Upper lobe of right lung (tissue), 1 donor: ENCODE data around the gene FCMR. TPM values are rescaled to one million over a fixed set of nuclear protein-coding genes. Genes with fewer than 3 reads are reported as not detected.

Source experiments
- ATAC-seq: fragments of 200-7000 bp; cut with Tn5 transposase; one replicate; pipeline ENCODE4 v1.9.1; 2020; ENCODE audit warnings: mild to moderate bottlenecking, moderate library complexity
- DNase-seq: peaks from one replicate; pipeline ENCODE4 v3.0.0-alpha.2; 2020
- H3K27ac ChIP-seq: fragments of 200-600 bp; one replicate; pipeline ENCODE4 v1.8.0; 2022
- H3K27me3 ChIP-seq: fragments of 200-600 bp; one replicate; pipeline ENCODE4 v1.8.0; 2022; ENCODE audit warnings: mild to moderate bottlenecking
- H3K36me3 ChIP-seq: fragments of 200-600 bp; one replicate; pipeline ENCODE4 v1.8.0; 2022
- H3K4me1 ChIP-seq: fragments of 200-600 bp; one replicate; pipeline ENCODE4 v1.8.0; 2022
- H3K4me3 ChIP-seq: fragments of 200-600 bp; one replicate; pipeline ENCODE4 v1.8.0; 2022; ENCODE audit warnings: mild to moderate bottlenecking
- H3K9me3 ChIP-seq: fragments of 200-600 bp; one replicate; pipeline ENCODE4 v1.8.0; 2022
- CTCF ChIP-seq: fragments of 200-600 bp; IDR thresholded peaks from one replicate; pipeline ENCODE4 v1.8.0; 2022; ENCODE audit warnings: antibody characterized with exemption
- intact Hi-C: fragments of 100-400 bp; cut with DNase I; formaldehyde crosslinking; loops from one replicate; pipeline ENCODE4 v1.11.0; 2022
- total RNA-seq: library from RNA; stranded (reverse); fragmentation: NEBNext Ultra II Directional; extraction: Animal tissue kit (Norgen Biotek cat#: 25700); gene quantifications from one replicate; pipeline ENCODE4 v1.2.1, GENCODE V29; 2021
- donor health status: DM: no; HTN: yes; CAD: no; lungs with severe emphysema.

Gene FCMR
- total RNA-seq, 1 donor from 2014 or later = 12.6 TPM

GRCh38 chr1:206932177-206932576 is 10.4 kb upstream of the FCMR start:
- Histone ChIP-seq H3K27ac (no peak overlapping the region), H3K27me3 (no peaks in the 10 kb centered on the region), H3K9me3 (no peaks in the 10 kb centered on the region), H3K36me3 (no peaks in the 10 kb centered on the region), H3K4me3 (no peak overlapping the region), H3K4me1 (no peaks in the 10 kb centered on the region)
- TF ChIP-seq CTCF = no peak
- intact Hi-C loops = no loop called here
- no peak for DNase-seq
- ATAC-seq = no peak

GRCh38 chr1:206931709-206932108 is 10.0 kb upstream of the FCMR start:
- Histone ChIP-seq H3K4me3 (no peak overlapping the region), H3K4me1 (no peaks in the 10 kb centered on the region), H3K27ac (no peak overlapping the region), H3K9me3 (no peaks in the 10 kb centered on the region), H3K27me3 (no peaks in the 10 kb centered on the region), H3K36me3 (no peaks in the 10 kb centered on the region)
- intact Hi-C loops = no loop called here
- no peak for ATAC-seq
- no peak for DNase-seq
- no peak for TF ChIP-seq CTCF

- Histone ChIP-seq H3K27ac (no peak overlapping the region), H3K36me3 (no peaks in the 10 kb centered on the region)
- no peak for TF ChIP-seq CTCF
Observed at GRCh38 chr1:206930210-206930798, 8.6 kb upstream of the FCMR start.

GRCh38 chr1:206929524-206929923 is 7.8 kb upstream of the FCMR start:
- H3K4me1 ChIP-seq = peaks cover 6% of the 10 kb centered on the region
- no peaks in the 10 kb centered on the region for H3K27me3 ChIP-seq
- no peak overlapping the region for H3K27ac ChIP-seq
- ATAC-seq (no peak), DNase-seq (no peak)
- no peaks in the 10 kb centered on the region for H3K36me3 ChIP-seq
- no peak overlapping the region for H3K4me3 ChIP-seq
- intact Hi-C loops = no loop called here
- no peak for TF ChIP-seq CTCF
- H3K9me3 ChIP-seq = no peaks in the 10 kb centered on the region

More at GRCh38 chr1:206930210-206930798, 8.6 kb upstream of the FCMR start:
- intact Hi-C loops = no loop called here
- Histone ChIP-seq H3K9me3 (no peaks in the 10 kb centered on the region), H3K27me3 (no peaks in the 10 kb centered on the region), H3K4me1 (no peaks in the 10 kb centered on the region), H3K4me3 (no peak overlapping the region)
- DNase-seq (no peak), ATAC-seq (peak; percentile 42)

GRCh38 chr1:206926286-206926685 is 4.5 kb upstream of the FCMR start:
- Histone ChIP-seq H3K36me3 (no peaks in the 10 kb centered on the region), H3K9me3 (no peaks in the 10 kb centered on the region), H3K4me3 (no peak overlapping the region), H3K27me3 (no peaks in the 10 kb centered on the region), H3K4me1 (peaks cover 21% of the 10 kb centered on the region), H3K27ac (no peak overlapping the region)
- TF ChIP-seq CTCF = no peak
- intact Hi-C loops = no loop called here
- ATAC-seq (no peak), DNase-seq (no peak)
